HG03571 (cell line): ENCODE data around the gene RPTOR.

Experiments
- ATAC-seq: cut with Tn5 transposase; IDR thresholded peaks from one replicate; pipeline ENCODE4 v1.9.1; 2021; ENCODE audit not compliant: unreplicated experiment

The RPTOR gene

GRCh38 chr17:80894726-80895125 is 350.1 kb downstream of the RPTOR start:
- ATAC-seq: no peak

GRCh38 chr17:80895366-80895765 is 350.7 kb downstream of the RPTOR start:
- no peak for ATAC-seq

- ATAC-seq: no peak
Measured at GRCh38 chr17:80898716-80899115, 354.1 kb downstream of the RPTOR start.

- ATAC-seq: no peak
Measured at GRCh38 chr17:80899402-80900268, 355.0 kb downstream of the RPTOR start.

- no peak for ATAC-seq
Measured at GRCh38 chr17:80901319-80901718, 356.7 kb downstream of the RPTOR start.

GRCh38 chr17:80902197-80902962 is 357.7 kb downstream of the RPTOR start:
- ATAC-seq: no peak

- no peak for ATAC-seq
Measured at GRCh38 chr17:80902963-80903611, 358.4 kb downstream of the RPTOR start.

GRCh38 chr17:80904036-80904753 is 359.6 kb downstream of the RPTOR start:
- no peak for ATAC-seq

GRCh38 chr17:80905586-80906230 is 361.1 kb downstream of the RPTOR start:
- ATAC-seq: no peak

GRCh38 chr17:80906364-80907259 is 362.0 kb downstream of the RPTOR start:
- ATAC-seq: no peak

GRCh38 chr17:80907281-80907680 is 362.6 kb downstream of the RPTOR start:
- ATAC-seq: no peak

- ATAC-seq: no peak
Measured at GRCh38 chr17:80908211-80908610, 363.6 kb downstream of the RPTOR start.

GRCh38 chr17:80908776-80909175 is 364.1 kb downstream of the RPTOR start:
- no peak for ATAC-seq

GRCh38 chr17:80909635-80910034 is 365.0 kb downstream of the RPTOR start:
- no peak for ATAC-seq

GRCh38 chr17:80910043-80910442 is 365.4 kb downstream of the RPTOR start:
- ATAC-seq: no peak

- ATAC-seq: no peak
Measured at GRCh38 chr17:80912476-80912875, 367.8 kb downstream of the RPTOR start.

GRCh38 chr17:80913928-80914821 is 369.5 kb downstream of the RPTOR start:
- no peak for ATAC-seq

GRCh38 chr17:80916246-80916645 is 371.6 kb downstream of the RPTOR start:
- ATAC-seq: no peak
